Vagina (tissue), 2 donors: ENCODE measurements around the gene SIGLEC9.

Experiments used
- CTCF ChIP-seq, 3 experiments: fragments of 450-650 bp in 2 of 3; fragments of 200-600 bp in 1 of 3; sonication (generic) in 1 of 3; IDR thresholded peaks; one replicate each; pipeline ENCODE4 v1.5.1; 2017 to 2019; ENCODE audit warnings: antibody characterized with exemption in 3 of 3, mild to moderate bottlenecking in 2 of 3, moderate library complexity in 2 of 3
- POLR2A ChIP-seq, 2 donors: fragments of 450-650 bp; IDR thresholded peaks; one replicate each; pipeline ENCODE4 v1.6.1; 2017; ENCODE audit warnings: antibody characterized with exemption in 2 of 2, mild to moderate bottlenecking in 2 of 2, moderate library complexity in 2 of 2
- POLR2AphosphoS5 ChIP-seq, 2 donors: sonication (generic); formaldehyde crosslinking; IDR thresholded peaks; one replicate each; pipeline ENCODE4 v1.9.0; 2017; ENCODE audit warnings: antibody characterized with exemption in 2 of 2, mild to moderate bottlenecking in 2 of 2, low read depth in 1 of 2; ENCODE audit not compliant: insufficient read depth in 1 of 2

DNA sequence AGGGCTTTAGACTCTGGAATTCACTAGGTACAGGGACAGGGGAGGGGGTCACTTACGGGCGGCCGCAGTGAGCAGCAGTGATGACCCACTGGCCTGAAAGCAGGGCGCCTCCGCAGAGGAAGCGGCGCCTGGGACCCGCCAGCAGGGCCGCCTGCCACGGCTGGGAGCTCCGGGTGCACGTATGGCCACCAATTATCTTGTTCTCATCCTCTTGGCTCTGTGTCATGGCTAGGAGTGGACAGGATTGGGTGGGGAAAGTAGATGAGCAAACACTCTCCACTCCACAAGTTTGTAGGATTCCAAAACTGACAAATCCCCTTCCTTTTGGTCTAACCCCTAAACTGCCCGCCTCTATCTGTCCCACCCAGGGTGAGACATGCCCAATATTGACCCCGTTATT lies 43.2 kb upstream of the SIGLEC9 start:
- TF ChIP-seq POLR2AphosphoS5 (IDR thresholded peaks at IDR 0.05; ENCODE audit: insufficient read depth in 1 of 2, low read depth in 1 of 2) (no peak), POLR2A (IDR thresholded peaks at IDR 0.05) (no peak), CTCF (IDR thresholded peaks at IDR 0.05) (no peak)
